ENCODE measurements around the gene PLSCR3.
A peak's percentile ranks its signal among the peaks of the same experiment; 100 is the strongest.

PLSCR3 gene

DNA sequence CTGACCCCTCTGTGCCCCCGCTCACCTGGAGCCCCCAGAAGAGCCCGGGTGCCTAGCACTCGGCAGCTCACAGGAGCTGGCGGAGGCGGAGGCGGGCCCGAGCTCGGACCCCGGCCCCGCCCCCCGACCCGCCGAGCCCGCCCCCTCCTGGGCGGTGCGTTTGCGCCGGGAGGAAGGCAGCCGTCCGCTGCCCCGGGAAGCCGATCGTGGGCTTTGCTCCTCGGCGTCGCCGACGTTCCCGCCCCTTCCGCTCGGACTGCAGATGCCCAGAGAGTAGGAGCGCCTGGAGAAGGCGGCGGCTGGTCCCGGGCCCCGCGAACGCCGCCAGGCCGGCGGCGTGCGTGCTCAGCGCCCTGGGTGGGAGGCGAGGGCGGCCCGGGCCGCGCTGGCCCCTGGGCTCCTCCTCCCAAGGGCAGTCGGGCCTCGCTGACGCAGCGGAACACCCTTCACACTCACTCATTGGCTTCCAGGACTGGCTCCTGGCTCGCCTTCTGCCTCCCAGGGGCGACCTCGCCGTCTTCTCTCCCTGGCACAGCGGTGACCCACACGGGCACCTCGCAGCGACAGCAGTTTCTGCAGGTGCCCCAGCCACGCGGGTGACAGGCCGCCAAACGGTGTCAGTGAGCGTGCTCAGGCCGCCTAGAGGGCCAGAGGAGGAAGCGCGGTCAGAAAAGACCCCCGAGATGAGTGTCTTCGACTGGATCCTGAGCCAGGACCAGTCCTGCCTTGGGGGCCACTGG lies at the start of gene PLSCR3:
Gene PLSCR3, minus strand, starts transcription at position 74 of the 740 bp plus-strand sequence. CDS start 415 bp downstream, outside the sequence.
- DNase-seq (ENCODE audit: extremely low read depth, low read depth) = peak; percentile 62
- TF ChIP-seq, protein P1, sequence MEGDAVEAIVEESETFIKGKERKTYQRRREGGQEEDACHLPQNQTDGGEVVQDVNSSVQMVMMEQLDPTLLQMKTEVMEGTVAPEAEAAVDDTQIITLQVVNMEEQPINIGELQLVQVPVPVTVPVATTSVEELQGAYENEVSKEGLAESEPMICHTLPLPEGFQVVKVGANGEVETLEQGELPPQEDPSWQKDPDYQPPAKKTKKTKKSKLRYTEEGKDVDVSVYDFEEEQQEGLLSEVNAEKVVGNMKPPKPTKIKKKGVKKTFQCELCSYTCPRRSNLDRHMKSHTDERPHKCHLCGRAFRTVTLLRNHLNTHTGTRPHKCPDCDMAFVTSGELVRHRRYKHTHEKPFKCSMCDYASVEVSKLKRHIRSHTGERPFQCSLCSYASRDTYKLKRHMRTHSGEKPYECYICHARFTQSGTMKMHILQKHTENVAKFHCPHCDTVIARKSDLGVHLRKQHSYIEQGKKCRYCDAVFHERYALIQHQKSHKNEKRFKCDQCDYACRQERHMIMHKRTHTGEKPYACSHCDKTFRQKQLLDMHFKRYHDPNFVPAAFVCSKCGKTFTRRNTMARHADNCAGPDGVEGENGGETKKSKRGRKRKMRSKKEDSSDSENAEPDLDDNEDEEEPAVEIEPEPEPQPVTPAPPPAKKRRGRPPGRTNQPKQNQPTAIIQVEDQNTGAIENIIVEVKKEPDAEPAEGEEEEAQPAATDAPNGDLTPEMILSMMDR (IDR thresholded peaks at IDR 0.05; ENCODE audit: low read depth, low read length) = peak; percentile 38

DNA sequence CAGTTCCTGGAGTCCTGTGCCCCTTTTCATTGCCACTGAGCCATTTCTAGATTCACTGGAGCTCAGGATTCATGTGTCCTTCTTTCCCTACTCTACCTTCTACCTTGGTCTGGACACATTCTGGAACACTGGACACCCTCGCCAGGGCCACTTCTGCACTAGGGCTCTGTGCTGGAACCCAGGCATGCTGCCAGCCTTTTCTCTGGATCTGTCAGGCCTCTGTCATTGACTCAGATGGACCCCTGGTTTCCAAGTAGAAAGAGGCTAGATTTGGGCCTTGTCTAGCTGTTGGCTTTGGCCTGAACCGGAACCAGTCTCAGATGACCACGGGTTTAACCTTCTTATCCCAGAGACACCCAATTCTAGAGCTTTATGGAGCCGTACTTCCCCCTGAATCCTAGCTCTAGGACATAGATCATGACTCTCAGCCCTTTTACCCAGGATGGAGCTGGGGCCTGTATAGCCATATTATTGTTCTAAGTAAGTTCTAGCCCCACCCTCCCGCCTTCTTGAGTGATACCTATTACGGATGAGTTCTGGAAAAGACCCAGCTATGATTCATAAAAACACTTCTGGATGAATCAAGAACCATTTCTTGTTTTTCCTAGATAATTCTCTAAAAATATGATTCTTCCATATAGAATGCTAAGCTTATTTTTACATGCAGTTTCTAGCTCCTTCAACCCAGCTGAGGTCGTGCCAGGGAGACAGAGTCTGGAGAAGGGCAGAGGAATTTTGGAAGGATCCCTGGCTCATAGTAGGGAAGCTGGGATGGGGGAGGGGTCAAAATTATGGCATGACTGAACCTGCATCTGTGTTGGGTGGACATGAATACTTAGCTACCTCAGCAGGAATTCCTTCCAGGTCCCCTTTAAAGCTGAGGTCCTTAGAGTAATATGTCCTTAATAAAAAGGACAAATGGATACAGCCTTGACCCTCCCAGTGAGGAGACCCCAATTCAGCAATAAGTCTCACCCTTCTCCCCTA lies 49.5 kb upstream of the PLSCR3 start:
- TF ChIP-seq, protein P1 (IDR thresholded peaks at IDR 0.05; ENCODE audit: low read depth, low read length) = no peak
- no peak for DNase-seq (ENCODE audit: extremely low read depth, low read depth)

DNA sequence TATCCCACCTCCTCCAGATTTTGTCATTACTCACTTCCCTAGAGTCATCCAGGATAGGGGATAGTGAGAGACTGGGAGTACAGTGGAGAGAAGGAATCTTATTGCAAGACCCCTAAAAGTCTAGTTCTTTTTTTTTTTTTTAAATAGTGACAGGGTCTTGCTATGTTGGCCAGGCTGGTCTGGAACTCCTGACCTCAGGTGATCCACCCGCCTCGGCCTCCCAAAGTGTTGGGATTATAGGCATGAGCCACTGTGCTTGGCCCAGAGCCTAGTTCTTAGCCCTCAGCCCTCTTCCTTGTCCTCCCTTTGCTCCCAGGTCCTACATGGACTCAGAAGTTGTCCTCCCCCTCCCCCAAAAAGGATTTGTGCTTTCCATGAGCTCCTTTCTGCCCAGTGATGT lies 47.8 kb upstream of the PLSCR3 start:
- TF ChIP-seq, protein P1 (IDR thresholded peaks at IDR 0.05; ENCODE audit: low read depth, low read length) = no peak
- no peak for DNase-seq (ENCODE audit: extremely low read depth, low read depth)

DNA sequence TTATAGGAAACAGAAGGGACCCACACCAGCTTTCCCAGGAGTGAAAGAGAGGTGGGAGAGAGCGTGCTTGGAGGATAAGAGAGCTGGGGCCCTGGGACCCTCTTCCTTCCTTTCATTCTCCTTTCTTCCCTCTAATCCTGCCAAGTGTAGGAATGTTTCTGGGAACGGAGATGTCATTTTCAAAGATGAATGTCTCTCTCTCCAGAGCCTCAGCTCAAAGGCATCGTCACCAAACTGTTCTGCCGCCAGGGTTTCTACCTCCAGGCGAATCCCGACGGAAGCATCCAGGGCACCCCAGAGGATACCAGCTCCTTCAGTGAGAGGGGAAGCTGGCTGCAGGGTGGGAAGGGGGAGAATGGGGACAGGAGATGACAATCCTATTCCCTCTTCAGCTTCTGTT lies 46.9 kb upstream of the PLSCR3 start:
- no peak for DNase-seq (ENCODE audit: extremely low read depth, low read depth)

DNA sequence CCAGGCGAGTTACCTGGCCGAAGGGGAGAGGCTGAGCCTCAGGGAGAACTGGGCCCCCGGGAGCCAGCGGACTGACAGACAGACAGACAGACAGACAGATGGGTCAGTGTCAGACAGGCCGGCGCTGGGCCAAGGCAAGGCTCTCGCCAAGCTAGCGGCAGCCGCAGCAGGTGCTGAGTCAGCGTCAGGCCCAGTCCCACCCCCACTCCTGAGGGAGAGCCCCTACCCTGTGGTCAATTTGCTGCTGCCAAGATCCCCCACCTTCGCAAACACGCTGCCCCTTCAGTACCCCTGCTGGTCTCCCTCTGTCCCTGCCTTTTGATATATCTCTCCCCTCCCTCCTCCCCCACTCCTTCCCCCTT lies 46.5 kb upstream of the PLSCR3 start:
- TF ChIP-seq, protein P1 (IDR thresholded peaks at IDR 0.05; ENCODE audit: low read depth, low read length) = no peak
- DNase-seq (ENCODE audit: extremely low read depth, low read depth) = no peak

More for the DNA sequence above, 46.9 kb upstream of the PLSCR3 start:
- TF ChIP-seq, protein P1 (IDR thresholded peaks at IDR 0.05; ENCODE audit: low read depth, low read length) = no peak

DNA sequence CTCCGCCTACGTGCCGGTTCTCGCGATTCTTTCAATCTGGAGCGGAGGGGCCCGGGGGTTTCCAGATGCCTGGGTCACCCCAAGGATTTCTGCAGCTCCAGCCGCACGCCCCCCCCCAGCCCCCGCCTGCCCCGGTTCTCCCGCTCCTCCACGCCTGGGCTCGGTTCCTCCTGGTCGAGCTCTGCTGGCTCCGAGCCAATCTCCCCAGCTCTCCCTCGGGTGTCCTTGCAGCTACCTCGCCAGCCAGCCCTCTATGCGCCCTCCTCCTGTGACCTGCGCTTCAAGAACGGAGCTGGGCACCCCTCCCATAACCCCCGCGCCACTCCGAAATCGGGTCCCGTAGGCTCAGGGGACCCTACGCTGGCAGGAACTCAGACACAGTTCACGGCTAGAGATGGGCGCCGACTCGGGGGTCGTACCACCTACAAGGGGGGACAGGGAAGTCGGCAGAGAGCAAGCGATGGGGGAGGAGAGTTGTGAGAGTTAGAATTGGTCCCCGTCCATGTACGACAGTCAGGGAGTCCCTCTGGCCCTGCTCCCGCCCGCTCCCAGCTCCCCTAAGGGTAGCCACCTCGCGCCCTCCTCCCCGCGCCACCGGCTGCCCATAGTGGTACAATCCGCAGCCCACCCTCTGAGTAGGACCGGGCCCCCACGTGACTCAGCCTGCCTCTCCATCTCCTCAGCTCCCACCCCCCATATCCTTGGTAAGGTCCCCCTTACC lies 45.9 kb upstream of the PLSCR3 start:
- TF ChIP-seq, protein P1 (IDR thresholded peaks at IDR 0.05; ENCODE audit: low read depth, low read length) = no peak
- no peak for DNase-seq (ENCODE audit: extremely low read depth, low read depth)
